Ammon's horn (tissue), 1 donor: ENCODE results near the gene EHBP1.

ENCODE experiments used
- DNase-seq: peaks from one replicate; pipeline ENCODE4 v3.0.0-alpha.2; 2016; ENCODE audit warnings: low spot score

Gene EHBP1

DNA sequence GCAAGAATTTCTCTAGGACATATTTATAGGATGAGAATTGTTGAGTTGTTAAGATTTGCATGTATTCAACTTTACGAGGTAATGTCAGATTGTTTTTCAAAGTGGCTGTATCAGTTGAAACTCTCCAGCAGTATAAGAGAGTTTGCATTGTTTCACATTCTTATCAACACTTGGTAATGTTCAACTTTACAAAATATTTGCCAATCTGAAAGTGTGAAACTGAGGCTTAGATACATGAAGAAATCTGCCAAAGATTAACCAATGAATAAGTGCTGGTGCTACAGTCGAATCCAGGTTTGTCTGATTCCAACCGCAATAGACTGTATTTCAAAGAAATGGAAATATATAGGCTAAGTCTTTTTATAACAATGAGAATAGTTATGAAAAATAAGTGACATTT, 117.0 kb downstream of the EHBP1 start:
- DNase-seq, result no peak

DNA sequence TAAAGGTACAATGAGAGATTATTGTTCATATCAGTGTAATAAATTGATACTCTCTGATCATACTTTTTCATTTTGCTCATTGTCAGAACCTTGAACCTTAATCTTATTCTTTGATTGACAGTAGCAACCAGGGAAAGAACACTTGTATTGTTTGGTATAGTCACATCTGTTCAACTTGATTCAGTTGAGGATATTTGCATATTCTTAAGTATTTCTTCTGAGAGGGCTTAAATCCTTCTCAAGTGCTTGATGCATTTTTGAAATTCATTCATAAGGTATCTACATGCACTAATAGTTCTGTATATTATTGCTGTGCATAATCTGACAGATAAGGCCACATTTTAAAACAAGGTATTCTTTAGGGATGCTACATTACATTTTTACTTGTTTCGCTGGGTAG, 118.9 kb downstream of the EHBP1 start:
- no peak for DNase-seq

DNA sequence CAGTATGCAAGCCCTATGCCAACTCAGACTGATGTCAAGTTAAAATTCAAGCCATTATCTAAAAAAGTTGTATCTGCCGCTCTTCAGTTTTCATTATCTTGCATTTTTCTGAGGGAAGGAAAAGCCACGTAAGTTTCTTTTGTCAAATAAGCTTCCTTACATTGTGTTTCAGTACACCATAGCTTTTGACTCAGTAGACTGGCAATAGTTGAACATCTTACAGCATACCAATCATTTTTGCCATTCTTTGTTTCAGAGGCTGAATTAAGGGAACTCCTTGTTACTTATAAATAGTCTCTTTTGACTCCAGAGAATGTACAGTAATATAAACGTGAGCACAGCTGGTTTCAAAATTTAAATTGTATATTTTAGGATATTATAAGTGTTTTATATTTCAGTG, 120.6 kb downstream of the EHBP1 start:
- no peak for DNase-seq

DNA sequence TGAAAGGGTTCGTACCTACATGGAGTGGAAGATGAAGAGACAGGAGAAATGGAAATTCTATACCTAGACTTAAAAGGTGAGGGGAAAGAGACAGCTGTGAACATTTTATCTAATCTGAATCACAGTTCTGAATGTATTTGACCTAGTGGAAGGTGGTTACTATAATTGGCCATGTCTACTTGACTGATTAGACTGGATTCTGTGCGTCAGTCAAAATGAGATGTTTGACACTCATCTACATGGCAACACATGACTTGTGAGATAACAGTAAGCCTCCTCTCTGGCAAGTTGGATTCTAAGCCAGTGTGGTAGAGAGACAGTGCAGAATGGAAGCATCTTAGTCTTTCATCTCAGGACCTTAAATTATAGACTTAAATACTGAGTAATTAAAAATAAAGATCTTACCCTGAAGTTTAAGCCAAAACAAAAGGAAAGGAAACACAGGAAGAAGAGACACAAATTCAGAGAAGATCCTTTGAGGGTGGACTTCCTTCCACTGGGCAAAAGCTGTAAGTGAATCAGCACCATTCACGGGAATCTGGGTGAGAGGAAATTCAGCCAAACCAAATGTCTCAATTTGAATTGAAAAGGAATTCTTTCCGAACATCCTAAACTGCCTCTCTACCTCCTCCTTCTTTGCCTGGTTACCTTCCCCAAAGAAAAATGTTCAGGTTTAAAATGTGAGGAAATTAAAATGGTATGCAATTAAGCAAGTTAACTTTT, 121.6 kb downstream of the EHBP1 start:
- no peak for DNase-seq

DNA sequence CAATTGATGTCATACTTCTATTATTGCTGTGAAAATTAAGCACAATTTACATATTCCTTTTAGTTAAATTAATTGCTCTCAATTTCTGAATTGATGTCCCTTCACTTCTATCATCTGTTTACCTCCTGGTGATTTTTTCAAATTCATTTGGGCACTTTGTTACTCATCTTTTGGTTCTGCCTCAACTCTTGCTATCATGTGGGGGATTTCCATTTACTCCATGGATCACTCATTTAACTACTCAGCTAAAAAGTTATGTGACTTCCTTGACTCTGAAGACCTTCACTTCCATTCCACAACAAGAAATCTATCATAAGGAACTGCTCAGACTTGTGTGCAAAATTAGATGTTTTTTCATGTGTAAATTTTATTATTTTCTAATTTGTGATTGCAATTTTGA, 126.2 kb downstream of the EHBP1 start:
- no peak for DNase-seq

DNA sequence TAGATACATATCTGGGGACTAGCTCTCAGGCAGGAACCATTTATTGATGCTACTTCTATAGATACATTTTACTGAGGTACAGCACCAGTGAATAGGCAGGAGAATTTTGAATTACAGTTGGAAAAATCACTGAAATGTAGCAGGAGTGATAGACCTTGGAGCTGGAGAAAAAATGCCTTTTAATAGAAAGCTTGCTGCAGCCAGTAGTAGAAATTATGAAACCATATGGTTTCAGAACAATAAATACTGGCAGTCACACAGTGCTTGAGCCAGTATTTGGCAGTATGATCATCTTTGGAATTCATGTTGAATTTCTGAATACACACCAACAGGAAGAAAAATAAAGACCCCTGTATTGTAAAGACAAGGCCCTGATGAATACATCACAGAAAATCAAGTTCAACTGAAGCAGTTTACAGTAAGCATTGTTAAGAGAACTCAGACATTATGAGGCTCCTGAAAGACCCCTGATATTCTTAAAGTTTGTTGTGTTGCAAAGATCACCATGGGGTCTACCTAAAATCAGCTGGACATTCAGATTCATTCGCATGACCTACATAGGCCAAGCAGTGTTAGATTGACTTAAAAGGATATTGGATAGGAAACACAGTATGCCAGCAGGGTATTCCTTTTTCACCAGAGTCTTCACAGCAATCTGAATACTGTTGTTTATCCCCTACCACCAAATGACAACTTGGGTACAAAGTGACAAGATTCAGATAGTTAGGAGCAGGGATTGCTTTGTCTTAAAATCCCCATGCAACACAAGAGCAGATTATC, 139.0 kb downstream of the EHBP1 start:
- DNase-seq, result no peak

DNA sequence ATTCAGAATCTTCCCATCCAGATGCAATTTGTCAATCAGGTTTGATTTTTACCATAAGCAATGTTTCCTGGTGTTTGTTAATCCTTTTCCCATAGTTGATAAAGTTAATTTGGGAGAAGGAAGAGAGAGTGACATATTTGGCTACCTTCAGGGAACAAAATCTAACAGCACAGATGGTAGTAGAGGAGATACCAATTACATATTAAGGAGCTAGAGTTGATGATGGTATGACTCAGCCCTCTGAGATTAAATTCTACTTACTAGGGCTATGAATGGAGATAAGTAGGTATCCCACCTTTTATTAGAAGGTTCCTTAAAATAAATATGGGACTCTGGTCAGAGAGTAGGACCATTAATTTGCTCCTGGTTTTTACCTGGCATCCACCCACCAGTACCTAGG, 139.7 kb downstream of the EHBP1 start:
- no peak for DNase-seq

DNA sequence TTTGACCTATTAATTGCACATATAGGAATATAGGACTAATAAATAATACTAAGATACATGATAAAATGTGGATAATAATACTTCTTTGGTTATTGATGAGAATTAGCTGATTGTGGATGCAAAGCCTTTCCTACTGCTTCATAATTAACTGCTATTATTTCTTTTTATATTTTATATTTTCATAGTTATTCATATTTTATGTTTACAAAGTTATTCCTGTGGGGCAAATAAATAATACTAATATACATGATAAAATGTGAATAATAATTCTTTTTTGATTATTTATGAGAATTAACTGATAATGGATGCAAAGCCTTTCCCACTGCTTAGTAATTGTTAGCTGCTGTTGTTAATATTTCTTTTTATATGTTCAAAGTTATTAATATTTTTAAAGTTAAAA, 146.7 kb downstream of the EHBP1 start:
- no peak for DNase-seq

DNA sequence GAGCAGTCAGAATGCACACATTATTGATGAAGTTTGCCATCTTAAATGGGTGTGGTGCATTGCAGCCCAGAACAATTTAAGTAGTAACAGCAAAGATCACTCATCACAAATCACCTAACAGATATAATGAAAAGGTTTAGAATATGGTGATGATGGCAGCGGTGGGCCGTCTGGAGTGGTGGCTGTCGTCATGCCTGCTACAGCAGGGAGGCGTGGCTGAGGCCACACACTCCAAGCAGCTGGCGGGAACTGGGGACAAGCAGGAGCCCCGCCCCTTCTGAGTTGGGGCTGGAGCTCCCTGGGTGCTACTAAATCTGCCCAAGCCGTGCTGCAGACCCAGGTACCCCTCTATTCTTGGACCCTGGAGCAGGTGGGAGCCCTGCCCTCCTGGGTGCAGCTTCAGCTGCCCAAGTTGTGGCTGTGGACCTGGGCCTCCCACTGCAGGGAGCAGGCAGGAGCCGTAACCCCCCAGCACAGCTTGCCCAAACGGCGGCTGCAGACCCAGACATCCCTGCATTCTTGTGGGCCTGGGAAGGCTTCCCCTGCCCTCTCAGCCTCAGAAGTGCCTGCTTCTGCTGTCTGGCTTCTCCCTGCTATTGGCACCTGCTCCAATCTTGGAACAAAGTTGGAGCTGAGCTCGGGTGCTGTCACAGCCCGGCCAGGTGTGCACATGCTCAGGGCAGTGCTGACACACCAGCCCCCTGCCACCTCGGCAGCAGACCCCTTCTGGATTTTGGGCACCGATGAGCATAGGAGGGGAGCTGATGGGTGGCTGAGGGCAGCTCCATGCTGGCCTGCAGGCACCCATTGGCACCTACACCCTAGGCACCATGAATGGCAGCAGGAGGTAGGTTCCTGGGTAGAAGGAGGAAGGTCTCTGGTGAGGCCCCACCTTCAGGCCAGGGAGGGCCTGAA, 149.3 kb downstream of the EHBP1 start:
- no peak for DNase-seq

DNA sequence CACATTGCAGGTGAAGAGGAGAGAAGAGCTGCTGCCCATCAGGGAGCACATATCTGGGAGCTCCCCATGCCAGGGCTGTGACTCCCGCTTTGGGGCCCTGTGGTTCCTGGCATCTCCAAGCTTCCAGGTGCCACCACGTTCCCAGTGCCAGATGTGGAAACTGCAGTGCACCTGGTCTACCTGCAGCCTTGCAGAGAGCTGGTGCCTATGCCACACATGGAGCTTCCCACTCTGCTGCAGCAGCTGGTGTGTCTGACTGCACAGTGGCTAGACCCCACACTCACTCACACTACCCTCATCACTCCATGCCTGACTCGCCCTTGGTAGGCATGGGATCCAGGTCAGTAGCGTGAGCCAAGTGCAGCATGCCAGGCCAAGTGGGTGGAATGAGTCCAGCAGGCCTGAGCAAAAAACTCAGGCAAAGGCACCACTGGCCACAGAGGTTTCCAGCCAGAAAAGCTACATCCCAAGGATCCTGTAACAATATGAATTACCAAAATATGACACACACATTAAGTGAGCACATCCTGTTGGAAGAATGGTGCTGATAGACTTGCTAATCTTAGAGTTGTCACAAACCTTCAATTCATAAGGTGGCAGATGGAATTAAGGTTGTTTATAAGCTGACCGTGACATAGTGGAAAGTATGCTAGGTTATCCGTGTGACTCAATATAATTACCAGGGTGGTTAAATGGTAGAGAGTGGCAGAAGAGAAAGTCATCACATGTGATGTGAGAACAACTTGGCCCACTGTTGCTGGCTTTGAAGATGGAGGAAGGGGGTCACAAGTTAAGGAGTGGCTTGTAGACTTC, 150.9 kb downstream of the EHBP1 start:
- DNase-seq, result no peak

DNA sequence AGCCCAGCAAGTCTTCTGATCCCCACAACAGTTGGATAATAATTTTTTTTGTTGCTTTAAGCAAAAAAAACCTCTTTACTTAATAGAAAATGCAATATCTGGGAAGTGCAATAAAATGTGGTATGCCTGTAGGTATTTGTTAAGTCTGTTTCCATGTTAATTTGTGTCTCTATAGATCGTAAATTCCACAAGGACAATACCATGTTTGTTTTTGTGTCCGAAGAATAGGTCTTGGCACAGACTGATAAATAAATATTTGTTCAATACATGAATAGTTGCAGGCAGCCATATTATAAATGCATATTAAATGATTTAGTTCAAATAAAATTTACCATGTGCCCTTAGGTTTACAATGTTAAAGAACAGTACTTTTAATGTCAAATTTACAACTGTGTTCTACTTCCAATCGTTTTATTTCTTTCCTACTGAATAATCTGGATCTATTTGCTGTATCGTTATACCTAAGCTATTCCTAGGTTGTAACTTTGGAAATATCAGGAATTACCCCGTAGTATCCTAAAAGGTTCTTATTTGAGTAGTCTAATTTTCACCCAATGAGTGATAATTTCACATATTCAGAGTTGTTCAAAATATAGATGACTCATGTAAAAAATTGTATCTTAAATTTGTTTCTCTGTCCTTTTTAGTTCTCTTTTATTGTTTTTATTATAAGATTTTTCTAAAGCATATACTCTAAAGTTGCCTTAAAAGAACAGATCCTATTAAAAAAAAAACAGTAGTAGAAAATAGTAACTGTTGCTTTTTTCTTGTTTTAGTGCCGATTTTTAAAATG, 151.8 kb downstream of the EHBP1 start:
- DNase-seq, result no peak

DNA sequence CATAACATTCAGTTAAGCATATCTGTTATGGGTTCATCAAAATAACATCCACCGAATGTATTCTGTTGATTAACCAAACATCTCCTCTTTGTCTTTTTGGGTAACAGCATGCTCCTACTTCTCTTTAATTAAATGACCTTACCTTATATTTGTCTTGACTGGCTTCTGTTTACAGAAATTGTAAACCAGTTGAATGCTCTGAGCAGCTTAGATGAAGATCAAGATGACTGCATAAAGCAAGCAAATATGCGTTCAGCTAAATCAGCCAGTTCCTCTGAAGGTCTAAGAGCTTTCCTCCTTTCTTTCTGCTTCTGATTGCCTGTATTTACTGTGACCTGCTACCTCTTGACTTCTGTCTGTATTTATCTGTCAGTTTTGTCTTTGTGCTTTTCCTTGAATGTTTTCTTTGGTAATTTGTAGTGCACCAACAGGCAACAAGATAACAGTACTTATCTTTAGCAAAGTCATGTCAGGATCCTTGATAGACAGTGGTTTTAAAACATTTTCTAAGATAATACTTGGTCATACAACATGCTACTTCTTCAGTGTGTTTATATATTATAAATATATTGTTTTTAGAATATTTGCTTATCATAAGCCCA, 152.8 kb downstream of the EHBP1 start:
- DNase-seq, result no peak

DNA sequence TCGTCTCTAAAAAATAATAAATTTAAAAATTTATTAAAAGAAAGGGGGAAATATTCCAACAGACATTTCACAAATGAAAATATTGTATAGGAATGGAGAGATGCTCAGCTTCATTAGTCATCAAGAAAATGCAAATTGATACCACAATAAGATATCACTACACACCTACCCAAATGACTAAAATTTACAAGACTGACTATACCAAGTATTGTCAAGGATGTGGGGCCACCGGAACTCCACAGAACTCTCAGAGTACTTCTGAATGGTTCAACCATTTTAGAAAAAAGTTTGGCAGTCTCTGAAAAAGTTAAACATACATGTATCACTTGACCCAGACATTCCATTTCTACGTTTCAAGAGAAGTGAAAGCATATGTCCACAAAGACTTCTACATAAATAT, 163.4 kb downstream of the EHBP1 start:
- no peak for DNase-seq

DNA sequence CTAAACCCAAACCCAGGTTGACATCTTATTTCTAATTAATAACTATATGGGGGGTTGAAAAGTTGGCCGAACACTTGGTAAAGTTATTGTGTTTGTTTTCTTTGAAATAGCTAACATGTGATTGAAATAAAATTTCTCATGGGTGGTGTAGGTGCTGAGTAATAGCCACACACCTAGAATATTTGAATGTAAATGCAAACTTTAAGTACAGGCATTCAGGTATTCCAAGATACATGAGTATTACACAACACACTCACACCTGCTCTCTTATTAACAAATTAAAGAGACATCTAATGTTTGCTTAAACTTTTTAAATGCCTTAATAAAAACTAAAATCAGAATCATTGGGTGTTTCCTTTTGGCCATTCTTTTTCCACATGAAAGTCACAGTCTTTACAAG, 165.5 kb downstream of the EHBP1 start:
- DNase-seq, result no peak

DNA sequence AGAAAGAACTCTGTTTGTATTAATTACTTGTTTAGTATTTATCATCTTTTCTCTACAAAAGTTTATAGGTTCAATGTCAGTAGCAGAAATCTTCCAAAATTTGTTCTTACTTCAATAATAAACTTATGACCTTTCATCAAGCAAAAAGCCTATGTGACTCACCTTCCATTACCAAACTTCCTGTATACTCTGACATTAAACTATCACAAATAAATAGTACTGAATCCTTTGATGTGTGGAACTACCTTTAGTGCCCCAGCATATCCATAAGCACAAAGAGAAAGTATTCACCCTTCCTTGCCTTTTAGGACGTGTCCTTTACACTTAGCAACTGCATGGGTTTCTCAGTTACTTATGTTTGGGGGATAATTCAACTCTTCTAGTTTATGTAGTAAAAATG, 166.0 kb downstream of the EHBP1 start:
- no peak for DNase-seq

DNA sequence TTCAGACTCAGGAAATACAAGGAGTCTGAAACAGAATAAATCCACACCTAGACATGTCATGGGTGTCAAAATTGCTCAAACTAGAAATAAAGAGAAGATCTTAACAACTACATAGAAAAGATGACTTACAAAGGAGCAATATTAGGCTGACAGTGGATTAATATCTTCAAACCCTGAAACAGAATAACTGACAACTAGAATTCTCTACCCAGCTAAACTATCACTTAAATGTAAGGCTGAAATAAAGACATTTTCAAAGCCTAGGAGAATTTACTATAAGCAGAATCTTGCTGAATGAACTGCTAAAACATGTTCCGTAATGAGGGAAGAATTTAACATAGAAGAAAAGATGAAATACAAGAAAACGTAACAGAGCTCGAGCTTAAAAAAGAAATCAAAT, 168.1 kb downstream of the EHBP1 start:
- no peak for DNase-seq

DNA sequence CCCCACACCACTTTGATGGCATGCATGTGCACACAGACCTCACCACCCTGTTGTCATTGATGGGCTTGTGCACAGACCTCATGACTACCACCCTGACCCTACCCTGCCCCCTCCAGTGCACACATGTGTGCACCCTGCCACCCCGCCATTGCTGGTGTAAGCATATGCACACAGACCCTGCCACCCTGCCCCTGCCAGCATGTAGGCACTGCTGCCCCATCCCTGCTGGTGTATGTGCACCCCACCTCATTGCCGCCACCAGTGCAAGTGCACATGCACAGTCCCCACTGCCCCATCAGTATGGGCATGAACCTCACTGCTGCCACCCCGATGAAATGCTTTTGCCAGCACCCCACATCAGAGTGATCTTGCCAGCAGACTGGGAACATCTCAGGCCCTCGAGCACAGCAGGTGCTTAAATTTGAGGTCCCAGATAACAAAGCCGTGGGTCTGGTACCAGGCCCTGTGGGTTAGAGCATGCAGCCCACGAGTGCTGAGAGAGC, 169.4 kb downstream of the EHBP1 start:
- DNase-seq, result no peak

DNA sequence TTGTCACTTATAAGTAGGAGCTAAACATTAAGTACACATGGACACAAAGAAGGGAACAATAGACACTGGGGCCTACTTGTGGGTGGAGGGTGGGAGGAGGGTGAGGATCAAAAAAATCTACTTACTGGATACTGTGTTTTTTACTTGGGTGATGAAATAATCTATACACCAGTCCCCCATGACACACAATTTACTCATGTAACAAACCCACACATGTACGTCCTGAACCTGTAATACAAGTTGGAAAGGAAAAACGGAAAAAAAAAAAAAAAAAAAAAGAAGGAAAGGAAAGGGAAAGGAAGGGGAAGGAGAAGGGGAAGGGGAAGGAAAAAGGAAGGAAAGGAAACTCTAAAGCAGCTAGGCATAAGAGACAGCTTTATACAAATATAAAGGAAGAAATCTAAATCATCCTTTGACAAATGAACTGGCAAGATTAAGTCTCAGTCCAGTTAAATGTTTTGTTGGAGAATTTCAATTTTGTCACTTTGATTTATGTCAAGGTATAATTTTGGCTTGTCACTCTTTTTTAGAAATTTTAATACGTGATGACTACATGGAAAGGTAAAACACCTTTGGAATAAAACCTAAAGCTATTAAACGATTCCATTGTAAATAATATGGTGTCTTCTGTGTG, 175.8 kb downstream of the EHBP1 start:
- DNase-seq, result no peak

DNA sequence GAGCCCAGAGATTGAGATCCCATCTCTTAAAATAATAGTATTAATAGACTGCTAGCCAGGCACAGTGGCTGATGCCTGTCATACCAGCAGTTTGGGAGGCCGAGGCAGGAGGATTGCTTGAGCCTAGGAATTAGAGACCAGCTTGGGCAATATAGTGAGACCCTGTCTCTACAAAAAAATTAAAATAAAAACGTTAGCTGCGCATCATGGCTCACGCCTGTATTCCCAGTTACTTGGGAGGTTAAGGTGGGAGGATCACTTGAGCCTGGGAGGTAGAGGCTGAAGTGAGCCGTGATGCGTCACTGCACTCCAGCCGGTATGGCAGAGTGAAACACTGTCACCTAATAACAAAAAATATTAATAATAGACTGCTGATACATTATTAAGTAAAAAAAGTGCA, 178.1 kb downstream of the EHBP1 start:
- DNase-seq, result no peak

DNA sequence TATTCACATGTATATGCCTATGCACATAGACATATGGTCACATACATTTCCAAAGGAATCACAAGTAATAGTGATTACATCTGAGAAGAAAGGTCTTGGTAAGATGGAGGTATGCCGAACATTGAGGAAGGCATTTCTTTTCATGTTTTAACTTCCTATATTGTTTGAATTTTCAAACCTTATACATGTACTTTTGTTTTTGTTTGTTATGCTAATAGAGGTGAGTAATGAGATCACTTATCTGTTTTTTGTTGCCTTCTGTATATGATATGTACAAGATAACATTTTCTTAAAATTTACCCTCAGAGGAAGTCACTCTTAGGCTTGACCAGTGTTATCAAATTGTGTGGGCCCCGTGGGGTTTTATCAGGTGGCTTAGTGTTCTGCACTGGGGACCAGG, 178.6 kb downstream of the EHBP1 start:
- no peak for DNase-seq
